ENCODE results near the gene HOXB5.

- TF ChIP-seq POLR2A (IDR thresholded peaks at IDR 0.05) (no peak), CTCF (IDR thresholded peaks at IDR 0.05) (no peak)
Observed at GRCh38 chr17:48553190-48553547, 40.4 kb downstream of the HOXB5 start.

Data from ovary (tissue), 3 donors.